Panc1 (cell line): Measurements from ENCODE around the gene ZFP92. TPM values are rescaled to one million over a fixed set of nuclear protein-coding genes. Genes with fewer than 3 reads are reported as not detected.

Source experiments
- ATAC-seq: fragments of 200-7000 bp; cut with Tn5 transposase; 2 replicates; pipeline ENCODE4 v1.9.1; 2020; ENCODE audit warnings: mild to moderate bottlenecking, moderate library complexity
- BruUV-seq: library from RNA; stranded (reverse); fragments of 400-500 nt; replicated peaks from 2 replicates; lab custom pipeline; 2021; lab: Mats Ljungman, UMichigan
- CTCF ChIA-PET: fragments of 300-600 bp; sonication (Branson Sonifier 250); formaldehyde crosslinking; loops from one replicate; lab custom pipeline; 2022; ENCODE audit warnings: antibody characterized with exemption; lab: Charles Lee
- POLR2A ChIA-PET: fragments of 300-600 bp; sonication (Branson Sonifier 250); formaldehyde crosslinking; loops from one replicate; lab custom pipeline; 2022; ENCODE audit warnings: antibody characterized with exemption; lab: Charles Lee
- DNase-seq: peaks from one replicate; pipeline ENCODE4 v3.0.0-alpha.2; 2010; ENCODE audit warnings: low read depth, low spot score
- H3K27ac ChIP-seq: 2 replicates; pipeline ENCODE4 v1.5.1; 2011; ENCODE audit warnings: mild to moderate bottlenecking, low read length, inconsistent platforms
- H3K27me3 ChIP-seq: fragments of 200-500 bp; sonication (Bioruptor generic); 2 replicates; pipeline ENCODE4 v1.6.0; 2014; ENCODE audit warnings: low read length, inconsistent platforms; ENCODE audit not compliant: control insufficient read depth, insufficient read depth
- H3K36me3 ChIP-seq: fragments of 200-500 bp; sonication (Bioruptor generic); 2 replicates; pipeline ENCODE4 v1.5.1; 2014; ENCODE audit warnings: inconsistent platforms, mild to moderate bottlenecking, low read length, moderate library complexity; ENCODE audit not compliant: control insufficient read depth, insufficient read depth
- H3K4me1 ChIP-seq: 2 replicates; pipeline ENCODE4 v1.5.1; 2011; ENCODE audit warnings: inconsistent platforms, mild to moderate bottlenecking, low read length, moderate library complexity; ENCODE audit not compliant: control insufficient read depth, insufficient read depth
- H3K4me3 ChIP-seq, 2 experiments: 2 replicates each; pipeline ENCODE4 v1.5.1; 2011 to 2012; ENCODE audit warnings: low read depth in 2 of 2, low read length in 2 of 2, mild to moderate bottlenecking in 2 of 2, inconsistent platforms in 1 of 2, moderate library complexity in 1 of 2
- H3K9me3 ChIP-seq: fragments of 200-500 bp; sonication (Bioruptor generic); 2 replicates; pipeline ENCODE4 v1.5.1; 2014; ENCODE audit warnings: low read depth, mild to moderate bottlenecking, inconsistent platforms, low read length, moderate library complexity; ENCODE audit not compliant: control insufficient read depth, insufficient read depth
- POLR2AphosphoS5 ChIP-seq: IDR thresholded peaks from 2 replicates; pipeline ENCODE4 v1.6.1; 2012; ENCODE audit warnings: mild to moderate bottlenecking, low read depth, low read length, moderate library complexity
- REST ChIP-seq, 2 experiments: IDR thresholded peaks; 2 replicates each; pipeline ENCODE4 v1.6.1; 2011 to 2012; ENCODE audit warnings: low read depth in 2 of 2, control low read depth in 1 of 2, low read length in 1 of 2, mild to moderate bottlenecking in 1 of 2, moderate library complexity in 1 of 2; ENCODE audit not compliant: insufficient read depth in 1 of 2
- SIN3A ChIP-seq: IDR thresholded peaks from 2 replicates; pipeline ENCODE4 v1.6.1; 2012; ENCODE audit warnings: low read depth, mild to moderate bottlenecking, low read length, moderate library complexity, borderline replicate concordance; ENCODE audit not compliant: insufficient read depth
- TCF7L2 ChIP-seq: IDR thresholded peaks from 2 replicates; pipeline ENCODE4 v1.6.1; 2011; ENCODE audit warnings: mild to moderate bottlenecking, low read depth, low read length, inconsistent platforms
- in situ Hi-C: cut with HindIII; loops from 2 replicates; pipeline ENCODE4 v1.10.0; 2016; ENCODE audit warnings: low sequenced_read_pairs, low pct_unique_long_range_greater_than_20kb
- intact Hi-C: fragments of 100-400 bp; cut with micrococcal nuclease; formaldehyde crosslinking; loops from one replicate; pipeline ENCODE4 v1.10.0; 2022; ENCODE audit not compliant: unreplicated experiment
- total RNA-seq: library from RNA; stranded (reverse); gene quantifications from one replicate; pipeline ENCODE4 v1.2.1, GENCODE V29; 2021; ENCODE audit not compliant: unreplicated experiment
- TF ChIP-seq, protein P1 (sequence below): fragments of 450-650 bp; IDR thresholded peaks from 2 replicates; pipeline ENCODE4 v1.5.1; 2017; ENCODE audit warnings: mild to moderate bottlenecking

Gene ZFP92
- total RNA-seq, 1 experiment from 2014 or later: 0.90 TPM

GRCh38 chrX:153374426-153374825 is 36.8 kb upstream of the ZFP92 start:
- CTCF ChIA-PET: no interaction called here

GRCh38 chrX:153375571-153375970 is 35.7 kb upstream of the ZFP92 start:
- Histone ChIP-seq H3K27me3 (peaks cover 4% of the 10 kb centered on the region; the same call in 1 of the 2 replicates), H3K9me3 (no peaks in the 10 kb centered on the region), H3K27ac (no peak overlapping the region), H3K4me3 (no peak overlapping the region), H3K4me1 (no peaks in the 10 kb centered on the region), H3K36me3 (no peaks in the 10 kb centered on the region)
- no peak for ATAC-seq
- no TSS peak for BruUV-seq
- DNase-seq: no peak
- POLR2A ChIA-PET: no interaction called here
- TF ChIP-seq SIN3A (no peak), POLR2AphosphoS5 (no peak), REST (IDR thresholded peaks at IDR 0.05; ENCODE audit: insufficient read depth in 1 of 2, low read depth in 2 of 2, low read length in 1 of 2) (no peak), TCF7L2 (no peak)
- TF ChIP-seq, protein P1, sequence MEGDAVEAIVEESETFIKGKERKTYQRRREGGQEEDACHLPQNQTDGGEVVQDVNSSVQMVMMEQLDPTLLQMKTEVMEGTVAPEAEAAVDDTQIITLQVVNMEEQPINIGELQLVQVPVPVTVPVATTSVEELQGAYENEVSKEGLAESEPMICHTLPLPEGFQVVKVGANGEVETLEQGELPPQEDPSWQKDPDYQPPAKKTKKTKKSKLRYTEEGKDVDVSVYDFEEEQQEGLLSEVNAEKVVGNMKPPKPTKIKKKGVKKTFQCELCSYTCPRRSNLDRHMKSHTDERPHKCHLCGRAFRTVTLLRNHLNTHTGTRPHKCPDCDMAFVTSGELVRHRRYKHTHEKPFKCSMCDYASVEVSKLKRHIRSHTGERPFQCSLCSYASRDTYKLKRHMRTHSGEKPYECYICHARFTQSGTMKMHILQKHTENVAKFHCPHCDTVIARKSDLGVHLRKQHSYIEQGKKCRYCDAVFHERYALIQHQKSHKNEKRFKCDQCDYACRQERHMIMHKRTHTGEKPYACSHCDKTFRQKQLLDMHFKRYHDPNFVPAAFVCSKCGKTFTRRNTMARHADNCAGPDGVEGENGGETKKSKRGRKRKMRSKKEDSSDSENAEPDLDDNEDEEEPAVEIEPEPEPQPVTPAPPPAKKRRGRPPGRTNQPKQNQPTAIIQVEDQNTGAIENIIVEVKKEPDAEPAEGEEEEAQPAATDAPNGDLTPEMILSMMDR: no peak
- intact Hi-C loops (no loop called here), in situ Hi-C loops (no loop called here)
- CTCF ChIA-PET: no interaction called here

More at GRCh38 chrX:153374426-153374825, 36.8 kb upstream of the ZFP92 start:
- ATAC-seq (no peak), DNase-seq (no peak)
- Histone ChIP-seq H3K9me3 (no peaks in the 10 kb centered on the region), H3K27me3 (peaks cover 4% of the 10 kb centered on the region; the same call in 1 of the 2 replicates), H3K4me3 (no peak overlapping the region), H3K4me1 (no peaks in the 10 kb centered on the region), H3K27ac (no peak overlapping the region), H3K36me3 (no peaks in the 10 kb centered on the region)
- intact Hi-C loops (no loop called here), in situ Hi-C loops (no loop called here)
- no TSS peak for BruUV-seq
- POLR2A ChIA-PET: no interaction called here
- TF ChIP-seq REST (IDR thresholded peaks at IDR 0.05; ENCODE audit: insufficient read depth in 1 of 2, low read depth in 2 of 2, low read length in 1 of 2) (no peak), SIN3A (no peak), TCF7L2 (no peak), POLR2AphosphoS5 (no peak)
- TF ChIP-seq, protein P1: no peak; the same call in 1 of the 2 replicates
